ENCODE measurements around the gene GNPTG. TPM values are rescaled to one million over a fixed set of nuclear protein-coding genes. Genes with fewer than 3 reads are reported as not detected.
A peak's percentile ranks its signal among the peaks of the same experiment; 100 is the strongest.

The GNPTG gene
- total RNA-seq, 4 donors from 2014 or later = 51.1 to 117 (median 71.6) TPM

DNA sequence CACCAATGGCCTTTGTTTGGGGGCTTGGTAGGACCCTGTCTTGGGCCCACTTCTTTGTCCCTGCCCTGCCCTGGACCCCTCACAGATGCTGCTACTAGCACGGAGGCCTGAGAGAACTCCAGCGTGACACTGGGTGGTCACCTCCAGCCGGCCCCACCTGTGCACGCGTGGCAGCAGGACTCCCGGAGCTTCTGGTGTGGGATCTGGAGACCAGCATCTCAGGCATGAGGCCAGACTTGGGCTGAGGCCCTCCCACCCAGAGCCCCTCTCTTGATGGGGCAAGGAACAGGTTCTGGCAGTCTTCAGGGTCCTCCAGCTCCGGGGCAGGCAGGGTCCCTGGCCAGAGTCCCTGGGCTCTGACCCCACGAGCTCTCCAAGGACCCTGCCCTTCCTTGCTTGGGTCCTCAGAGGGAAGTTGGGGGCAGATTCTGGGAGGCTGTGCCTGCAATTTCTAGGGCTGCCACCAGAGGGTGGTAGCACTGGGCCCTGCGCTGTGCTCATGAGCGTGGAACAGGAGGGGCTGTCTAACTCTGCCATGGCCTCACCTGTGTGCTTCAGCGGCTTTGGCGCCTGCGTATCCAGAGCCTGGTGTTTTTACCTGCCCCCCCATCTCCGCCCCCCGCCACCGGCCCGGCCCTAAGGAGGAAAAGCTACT lies 21.3 kb upstream of the GNPTG start:
- no peak overlapping the region for H3K4me3 ChIP-seq
- H3K27me3 ChIP-seq = peaks cover 3 to 53% of the 10 kb centered on the region in 2 donors
- H3K9me3 ChIP-seq = peaks cover 0 to 10% (median 0%) of the 10 kb centered on the region in 4 donors
- no peak overlapping the region for H3K27ac ChIP-seq
- WGBS, 2 donors = 59 to 85% methylated on average over 4 to 8 of the region's 17 CpGs
- H3K4me1 ChIP-seq = peaks cover 0 to 36% (median 22%) of the 10 kb centered on the region in 4 donors
- peaks cover 0 to 30% (median 1%) of the 10 kb centered on the region in 3 donors for H3K36me3 ChIP-seq
- TF ChIP-seq, protein P1, sequence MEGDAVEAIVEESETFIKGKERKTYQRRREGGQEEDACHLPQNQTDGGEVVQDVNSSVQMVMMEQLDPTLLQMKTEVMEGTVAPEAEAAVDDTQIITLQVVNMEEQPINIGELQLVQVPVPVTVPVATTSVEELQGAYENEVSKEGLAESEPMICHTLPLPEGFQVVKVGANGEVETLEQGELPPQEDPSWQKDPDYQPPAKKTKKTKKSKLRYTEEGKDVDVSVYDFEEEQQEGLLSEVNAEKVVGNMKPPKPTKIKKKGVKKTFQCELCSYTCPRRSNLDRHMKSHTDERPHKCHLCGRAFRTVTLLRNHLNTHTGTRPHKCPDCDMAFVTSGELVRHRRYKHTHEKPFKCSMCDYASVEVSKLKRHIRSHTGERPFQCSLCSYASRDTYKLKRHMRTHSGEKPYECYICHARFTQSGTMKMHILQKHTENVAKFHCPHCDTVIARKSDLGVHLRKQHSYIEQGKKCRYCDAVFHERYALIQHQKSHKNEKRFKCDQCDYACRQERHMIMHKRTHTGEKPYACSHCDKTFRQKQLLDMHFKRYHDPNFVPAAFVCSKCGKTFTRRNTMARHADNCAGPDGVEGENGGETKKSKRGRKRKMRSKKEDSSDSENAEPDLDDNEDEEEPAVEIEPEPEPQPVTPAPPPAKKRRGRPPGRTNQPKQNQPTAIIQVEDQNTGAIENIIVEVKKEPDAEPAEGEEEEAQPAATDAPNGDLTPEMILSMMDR (IDR thresholded peaks at IDR 0.05) = peak in 1 of 5 experiments; percentile 15
- TF ChIP-seq EP300 (IDR thresholded peaks at IDR 0.05) (no peak), POLR2A (IDR thresholded peaks at IDR 0.05) (no peak)
- DNase-seq (ENCODE audit: low spot score in 2 of 2) = no peak

DNA sequence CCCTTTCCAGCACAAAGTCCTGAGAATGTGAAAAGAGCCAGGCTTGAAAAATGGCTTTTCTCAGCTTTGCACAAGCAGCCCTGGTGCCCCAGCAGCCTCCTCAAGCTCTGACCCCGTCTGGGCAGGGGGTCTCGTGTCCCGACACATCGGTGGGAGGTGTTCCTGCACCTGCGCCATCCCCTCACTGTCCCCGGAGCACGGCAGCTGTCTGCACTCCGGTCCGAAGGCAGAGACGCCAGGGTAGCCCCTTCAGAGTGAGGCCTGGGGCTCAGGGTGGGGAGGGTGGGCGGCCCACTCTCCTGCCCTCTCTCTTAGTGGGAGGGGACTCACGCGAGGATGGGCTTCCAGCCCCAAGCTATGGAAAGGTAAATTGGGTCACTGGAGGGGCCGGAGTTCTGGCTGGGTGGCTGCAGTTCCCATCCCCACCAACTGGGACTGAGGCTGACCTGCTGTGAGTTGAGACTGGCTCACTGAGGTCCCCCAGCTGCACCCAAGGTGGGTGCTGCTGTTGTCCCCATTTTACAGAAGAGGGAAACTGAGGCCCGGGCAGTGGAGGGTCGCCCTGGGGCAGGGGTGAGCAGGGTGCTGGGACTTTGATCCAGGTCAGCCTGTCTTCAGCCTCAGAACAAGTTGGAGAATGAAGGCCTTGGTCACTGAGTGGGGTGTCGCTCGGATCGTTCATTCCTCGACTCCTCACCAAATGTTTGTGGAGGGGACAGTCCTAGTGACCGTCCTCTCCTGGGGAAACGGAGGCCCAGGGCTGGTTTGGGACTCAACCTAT lies 20.6 kb upstream of the GNPTG start:
- Histone ChIP-seq H3K36me3 (peaks cover 0 to 23% (median 0%) of the 10 kb centered on the region in 3 donors), H3K4me1 (peaks cover 0 to 36% (median 22%) of the 10 kb centered on the region in 4 donors), H3K27me3 (peaks cover 3 to 60% of the 10 kb centered on the region in 2 donors), H3K27ac (peak overlapping the region in 2 of 4 donors; percentile 26 to 68), H3K4me3 (peak overlapping the region in 3 of 4 donors; percentile 0 to 41 (median 23)), H3K9me3 (peaks cover 0 to 10% (median 0%) of the 10 kb centered on the region in 4 donors)
- WGBS, 2 donors = 42 to 47% methylated on average over 18 to 22 of the region's 22 CpGs
- TF ChIP-seq EP300 (IDR thresholded peaks at IDR 0.05) = no peak
- TF ChIP-seq POLR2A (IDR thresholded peaks at IDR 0.05) = no peak
- TF ChIP-seq, protein P1 (IDR thresholded peaks at IDR 0.05) = no peak
- DNase-seq (ENCODE audit: low spot score in 2 of 2) = no peak

DNA sequence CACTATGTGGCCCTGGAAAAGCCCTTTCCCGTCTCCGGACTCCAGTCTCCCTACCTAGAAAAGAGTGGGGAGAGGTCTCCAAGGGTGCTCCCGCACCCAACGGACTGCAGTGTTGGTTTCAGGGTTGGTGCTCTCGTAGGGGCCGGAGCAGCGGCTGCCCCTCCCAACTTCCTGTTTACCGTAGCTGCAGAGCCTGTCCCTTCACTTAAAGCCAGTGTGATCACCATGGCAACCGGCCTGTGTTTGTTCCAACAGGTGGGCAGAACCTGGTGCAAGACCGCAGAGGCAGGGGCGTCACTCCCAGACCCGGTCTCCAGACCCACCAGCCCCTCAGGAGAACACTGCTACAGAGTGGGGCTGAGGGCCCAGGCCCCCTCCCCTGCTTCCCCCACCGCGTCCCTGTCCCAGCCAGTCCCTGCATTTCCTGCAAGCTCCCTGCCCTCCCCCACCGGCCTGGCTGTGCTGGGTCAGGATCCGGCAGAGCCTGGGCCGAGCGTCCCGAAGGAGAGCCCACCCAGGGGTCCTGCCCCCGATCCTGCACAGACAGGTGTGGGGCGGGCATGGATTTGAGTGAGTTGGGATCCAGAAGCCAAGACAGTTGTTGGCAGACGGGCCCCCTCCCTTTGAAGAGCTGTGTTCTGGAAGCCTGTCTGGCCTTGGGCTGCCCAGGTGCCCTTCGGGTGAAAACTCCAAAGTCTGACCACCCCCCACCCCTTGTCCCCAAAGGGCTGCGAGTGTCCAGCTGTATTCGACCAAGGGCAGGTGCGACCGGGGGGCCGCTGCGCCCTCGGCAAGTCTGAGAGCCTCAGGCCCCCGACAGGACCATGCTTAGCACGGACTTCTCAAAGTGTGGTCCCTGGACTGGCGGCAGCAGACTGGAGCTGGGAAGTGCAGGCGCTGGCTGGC lies 19.8 kb upstream of the GNPTG start:
- peaks cover 0 to 17% (median 0%) of the 10 kb centered on the region in 3 donors for H3K36me3 ChIP-seq
- peak in 1 of 2 donors; percentile 24 for DNase-seq (ENCODE audit: low spot score in 2 of 2)
- peak overlapping the region; percentile 0 to 41 (median 15) for H3K4me3 ChIP-seq
- H3K27me3 ChIP-seq = peaks cover 3 to 68% of the 10 kb centered on the region in 2 donors
- TF ChIP-seq, protein P1 (IDR thresholded peaks at IDR 0.05) = no peak
- TF ChIP-seq POLR2A (IDR thresholded peaks at IDR 0.05) = no peak
- no peak for TF ChIP-seq EP300 (IDR thresholded peaks at IDR 0.05)
- 5 to 6% methylated on average over 28 to 32 of the region's 34 CpGs for WGBS, 2 donors
- H3K4me1 ChIP-seq = peaks cover 0 to 36% (median 22%) of the 10 kb centered on the region in 4 donors
- H3K9me3 ChIP-seq = peaks cover 0 to 10% (median 0%) of the 10 kb centered on the region in 4 donors
- H3K27ac ChIP-seq = peak overlapping the region in 2 of 4 donors; percentile 26 to 68

DNA sequence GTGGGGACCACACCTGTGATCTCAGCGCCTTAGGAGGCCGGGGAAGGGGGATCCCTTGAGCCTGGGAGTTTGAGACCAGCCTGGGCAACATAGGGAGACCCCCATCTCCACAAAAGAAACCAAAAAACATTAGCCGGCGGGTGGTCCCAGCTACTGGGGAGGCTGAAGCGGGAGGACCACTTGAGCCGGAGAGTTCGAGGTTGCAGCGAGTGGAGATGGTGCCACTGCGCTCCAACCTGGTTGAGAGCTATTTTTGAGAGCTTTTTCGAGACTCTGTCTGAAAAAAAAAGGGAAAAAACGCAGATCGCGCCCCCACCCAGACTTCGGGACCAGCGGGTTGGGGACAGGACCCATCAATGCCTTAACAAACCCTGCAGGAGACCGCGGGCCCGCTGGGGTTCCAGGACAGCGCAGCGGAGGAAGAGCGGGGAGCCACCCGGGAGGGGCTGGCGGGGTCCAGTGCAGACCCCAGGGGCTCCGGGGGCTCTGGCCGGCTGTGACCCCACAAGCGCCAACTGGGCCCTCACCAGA lies 19.0 kb upstream of the GNPTG start:
- 7 to 10% methylated on average over 22 to 24 of the region's 26 CpGs for WGBS, 2 donors
- Histone ChIP-seq H3K9me3 (peaks cover 0 to 10% (median 0%) of the 10 kb centered on the region in 4 donors), H3K36me3 (peaks cover 0 to 10% (median 0%) of the 10 kb centered on the region in 3 donors), H3K4me1 (peaks cover 0 to 36% (median 22%) of the 10 kb centered on the region in 4 donors), H3K4me3 (peak overlapping the region in 3 of 4 donors; percentile 24 to 41 (median 31)), H3K27me3 (peaks cover 3 to 76% of the 10 kb centered on the region in 2 donors), H3K27ac (no peak overlapping the region)
- TF ChIP-seq, protein P1 (IDR thresholded peaks at IDR 0.05) = no peak
- TF ChIP-seq EP300 (IDR thresholded peaks at IDR 0.05) = no peak
- no peak for TF ChIP-seq POLR2A (IDR thresholded peaks at IDR 0.05)
- no peak for DNase-seq (ENCODE audit: low spot score in 2 of 2)
